HepG2 (cell line): ENCODE results near the gene TMEM86B. TPM values are rescaled to one million over a fixed set of nuclear protein-coding genes. Genes with fewer than 3 reads are reported as not detected.

Experiments used
- ARNT ChIP-seq: fragments of 450-650 bp; IDR thresholded peaks from 2 replicates; pipeline ENCODE4 v1.6.1; 2017
- BATF2 ChIP-seq: sonication (generic); formaldehyde crosslinking; IDR thresholded peaks from 2 replicates; pipeline ENCODE4 v1.8.0; 2022; ENCODE audit warnings: mild to moderate bottlenecking, missing genetic modification reagents, moderate library complexity
- CEBPB ChIP-seq: IDR thresholded peaks from 2 replicates; pipeline ENCODE4 v1.6.1; 2011; ENCODE audit warnings: low read depth, low read length, improper control_type of control experiment, borderline replicate concordance
- DNMT3B ChIP-seq: conservative IDR thresholded peaks from 2 replicates; pipeline ENCODE4 v1.6.1; 2016; ENCODE audit warnings: missing biosample characterization, control low read depth
- ELF4 ChIP-seq: sonication (generic); formaldehyde crosslinking; IDR thresholded peaks from 2 replicates; pipeline ENCODE4 v1.5.0; 2020; ENCODE audit warnings: missing genetic modification reagents, mild to moderate bottlenecking, moderate library complexity, borderline replicate concordance
- HBP1 ChIP-seq: IDR thresholded peaks from 2 replicates; pipeline ENCODE4 v1.6.1; 2016; ENCODE audit warnings: low read depth, control low read depth
- JARID2 ChIP-seq: sonication (generic); formaldehyde crosslinking; IDR thresholded peaks from 2 replicates; pipeline ENCODE4 v1.8.1; 2023; ENCODE audit warnings: missing genetic modification reagents, inconsistent platforms; ENCODE audit not compliant: insufficient replicate concordance
- KLF6 ChIP-seq: IDR thresholded peaks from 2 replicates; pipeline ENCODE4 v1.8.0; 2016; ENCODE audit warnings: missing biosample characterization, missing genetic modification reagents
- LRRFIP1 ChIP-seq: sonication (generic); formaldehyde crosslinking; conservative IDR thresholded peaks from 2 replicates; pipeline ENCODE4 v1.4.0; 2020; ENCODE audit warnings: missing genetic modification reagents
- NFRKB ChIP-seq: fragments of 450-650 bp; IDR thresholded peaks from 2 replicates; pipeline ENCODE4 v1.6.1; 2017
- POLR2AphosphoS5 ChIP-seq: IDR thresholded peaks from 2 replicates; pipeline ENCODE4 v1.6.1; 2012; ENCODE audit warnings: low read depth, low read length
- SAFB2 ChIP-seq: sonication (generic); formaldehyde crosslinking; IDR thresholded peaks from 2 replicates; pipeline ENCODE4 v1.5.1; 2020; ENCODE audit warnings: missing genetic modification reagents, low read depth, mild to moderate bottlenecking, borderline replicate concordance
- SALL2 ChIP-seq: sonication (generic); formaldehyde crosslinking; IDR thresholded peaks from 2 replicates; pipeline ENCODE4 v1.8.1; 2023; ENCODE audit warnings: mild to moderate bottlenecking, missing genetic modification reagents, inconsistent platforms
- SIN3A ChIP-seq: IDR thresholded peaks from 2 replicates; pipeline ENCODE4 v1.6.1; 2011; ENCODE audit warnings: low read depth, mild to moderate bottlenecking, control low read depth, low read length, borderline replicate concordance
- SMAD1 ChIP-seq: sonication (generic); formaldehyde crosslinking; IDR thresholded peaks from 2 replicates; pipeline ENCODE4 v1.4.0; 2020; ENCODE audit warnings: missing genetic modification reagents, low read depth, mild to moderate bottlenecking, borderline replicate concordance
- SOX5 ChIP-seq: IDR thresholded peaks from 2 replicates; pipeline ENCODE4 v1.6.1; 2016; ENCODE audit warnings: borderline replicate concordance
- TBX3 ChIP-seq: fragments of 450-650 bp; IDR thresholded peaks from 2 replicates; pipeline ENCODE4 v1.6.1; 2017; ENCODE audit warnings: antibody characterized with exemption, mild to moderate bottlenecking, inconsistent platforms, borderline replicate concordance
- TFDP2 ChIP-seq: sonication (generic); formaldehyde crosslinking; IDR thresholded peaks from 2 replicates; pipeline ENCODE4 v1.4.0; 2020; ENCODE audit warnings: missing genetic modification reagents
- TGIF2 ChIP-seq: IDR thresholded peaks from 2 replicates; pipeline ENCODE4 v1.6.1; 2016; ENCODE audit warnings: control low read depth, missing compliant biosample characterization
- ZBTB8A ChIP-seq: sonication (generic); formaldehyde crosslinking; IDR thresholded peaks from 2 replicates; pipeline ENCODE4 v1.4.0; 2020; ENCODE audit warnings: mild to moderate bottlenecking, low read depth, missing genetic modification reagents, borderline replicate concordance
- ZMAT5 ChIP-seq: sonication (generic); formaldehyde crosslinking; IDR thresholded peaks from 2 replicates; pipeline ENCODE4 v1.5.0; 2020; ENCODE audit warnings: mild to moderate bottlenecking, low read depth, missing genetic modification reagents, borderline replicate concordance
- ZNF547 ChIP-seq: sonication (generic); formaldehyde crosslinking; IDR thresholded peaks from 2 replicates; pipeline ENCODE4 v1.5.1; 2020; ENCODE audit warnings: mild to moderate bottlenecking, missing genetic modification reagents
- ZNF552 ChIP-seq: sonication (generic); formaldehyde crosslinking; IDR thresholded peaks from 2 replicates; pipeline ENCODE4 v1.9.0; 2022; ENCODE audit warnings: missing genetic modification reagents, mild to moderate bottlenecking, borderline replicate concordance
- ZNF572 ChIP-seq: sonication (generic); formaldehyde crosslinking; IDR thresholded peaks from 2 replicates; pipeline ENCODE4 v1.5.1; 2020; ENCODE audit warnings: mild to moderate bottlenecking, missing genetic modification reagents
- polyA plus RNA-seq, 8 experiments: library from polyadenylated mRNA; depleted of rRNA in 3 of 8; stranded (reverse) in 7 of 8; unstranded in 1 of 8; fragments of >200 nt; fragmentation: Illumina TruSeq in 4 of 8; extraction: Trizol in 4 of 8; gene quantifications; 2 replicates each; pipeline versions ENCODE4 v1.2.1 to v1.2.3, GENCODE V29; 2011 to 2016; ENCODE audit warnings: low read depth in 4 of 8, missing spikeins in 1 of 8, mixed read lengths in 1 of 8; ENCODE audit not compliant: insufficient read depth in 1 of 8
- total RNA-seq, 5 experiments: library from RNA; depleted of rRNA; stranded (reverse); fragments of >200 nt; fragmentation: Illumina TruSeq; extraction: Trizol; gene quantifications; 2 replicates each; pipeline ENCODE4 v1.2.3, GENCODE V29; 2016; ENCODE audit warnings: low read depth in 1 of 5

The TMEM86B gene
- total and polyA plus RNA-seq, 2 of the 13 experiments (the other 11 are each of a cell fraction or from before 2014, with no cell fraction given): 7.7 to 9.6 TPM

- TF ChIP-seq CEBPB: no peak
- no peak for TF ChIP-seq ZNF572 (CRISPR knock-in tag)
- no peak for TF ChIP-seq ZBTB8A (CRISPR knock-in tag)
- TF ChIP-seq SAFB2 (CRISPR knock-in tag): 0 out of 2 replicates have a peak, but pooled peaks have one; percentile 35
- no peak for TF ChIP-seq TBX3
- TF ChIP-seq POLR2AphosphoS5: no peak
- TF ChIP-seq TGIF2 (CRISPR knock-in tag): peak; percentile 61; the same call in 1 of the 2 replicates
- peak; percentile 80; the same call in 1 of the 2 replicates for TF ChIP-seq SIN3A
- no peak for TF ChIP-seq DNMT3B
- TF ChIP-seq SOX5 (CRISPR knock-in tag): no peak
- no peak for TF ChIP-seq TFDP2
- peak; percentile 69; the same call in 1 of the 2 replicates for TF ChIP-seq BATF2 (CRISPR knock-in tag)
- TF ChIP-seq SALL2 (CRISPR knock-in tag): no peak
- TF ChIP-seq NFRKB: no peak
- 0 out of 2 replicates have a peak, but pooled peaks have one; percentile 37 for TF ChIP-seq ZNF547 (CRISPR knock-in tag)
- peak; percentile 44; the same call in 1 of the 2 replicates for TF ChIP-seq KLF6 (CRISPR knock-in tag)
- TF ChIP-seq HBP1 (CRISPR knock-in tag): no peak
- no peak for TF ChIP-seq ARNT
- no peak for TF ChIP-seq JARID2 (CRISPR knock-in tag)
- no peak for TF ChIP-seq ZMAT5 (CRISPR knock-in tag)
- no peak for TF ChIP-seq ZNF552 (CRISPR knock-in tag)
- TF ChIP-seq ELF4: no peak
- no peak for TF ChIP-seq SMAD1 (CRISPR knock-in tag)
- TF ChIP-seq LRRFIP1 (CRISPR knock-in tag): no peak
Observed at GRCh38 chr19:55179606-55180484, 48.7 kb downstream of the TMEM86B start, which contains the start of gene SYT5 (continued).
